Hippocampal formation (tissue), 2 donors: ENCODE results near the gene ALDH6A1.
A peak's percentile ranks its signal among the peaks of the same experiment; 100 is the strongest.

Experiments used
- DNase-seq, 2 donors: peaks; one replicate each; lab custom pipeline; 2025; lab: John Stamatoyannopoulos, UW

Gene ALDH6A1

GRCh38 chr14:74049876-74050495 lies 34.3 kb downstream of the ALDH6A1 start:
- DNase-seq, result peak in 1 of 2 donors; percentile 6

GRCh38 chr14:74048281-74048680 lies 36.0 kb downstream of the ALDH6A1 start:
- no peak for DNase-seq

- DNase-seq, result no peak
Observed at GRCh38 chr14:74045522-74045921, 38.7 kb downstream of the ALDH6A1 start.

GRCh38 chr14:74042296-74042695 lies 42.0 kb downstream of the ALDH6A1 start:
- no peak for DNase-seq

- DNase-seq, result peak in 1 of 2 donors; percentile 60
Observed at GRCh38 chr14:74038020-74038859, 46.0 kb downstream of the ALDH6A1 start.

GRCh38 chr14:74035556-74035955 lies 48.7 kb downstream of the ALDH6A1 start:
- no peak for DNase-seq

GRCh38 chr14:74034572-74034971 lies 49.7 kb downstream of the ALDH6A1 start:
- no peak for DNase-seq

- DNase-seq, result no peak
Observed at GRCh38 chr14:74029136-74029535, 55.1 kb downstream of the ALDH6A1 start.

- no peak for DNase-seq
Observed at GRCh38 chr14:74022346-74022745, 61.9 kb downstream of the ALDH6A1 start.

GRCh38 chr14:74019408-74020137 lies 64.7 kb downstream of the ALDH6A1 start:
- no peak for DNase-seq

- peak; percentile 76 to 86 for DNase-seq
Observed at GRCh38 chr14:74018586-74019407, 65.5 kb downstream of the ALDH6A1 start, which contains the start of the genes BBOF1 and ENTPD5. BBOF1 (plus strand) TSS chr14:74019349; CDS start chr14:74019479, 130 bp downstream. ENTPD5 (minus strand) TSS chr14:74019288; CDS start chr14:73988102, 31,186 bp downstream.

GRCh38 chr14:74018174-74018585 lies 66.1 kb downstream of the ALDH6A1 start:
- DNase-seq, result peak in 1 of 2 donors; percentile 2

GRCh38 chr14:74015963-74016362 lies 68.3 kb downstream of the ALDH6A1 start:
- DNase-seq, result no peak

GRCh38 chr14:74015176-74015575 lies 69.1 kb downstream of the ALDH6A1 start:
- DNase-seq, result no peak

- DNase-seq, result no peak
Observed at GRCh38 chr14:74014299-74014698, 70.0 kb downstream of the ALDH6A1 start.

GRCh38 chr14:74008843-74009499 lies 75.3 kb downstream of the ALDH6A1 start:
- no peak for DNase-seq
